C4-2B (cell line): ENCODE measurements around the gene NACC2.

Source experiments
- CTCF ChIP-seq: fragments of 450-650 bp; conservative IDR thresholded peaks from 2 replicates; pipeline ENCODE4 v1.5.1; 2017; ENCODE audit warnings: mild to moderate bottlenecking
- ZFX ChIP-seq: fragments of 450-650 bp; IDR thresholded peaks from 2 replicates; pipeline ENCODE4 v1.6.1; 2017

GRCh38 chr9:136031741-136032730 lies 63.1 kb downstream of the NACC2 start:
- TF ChIP-seq CTCF (no peak), ZFX (no peak)
